Liver (tissue), 9 donors: ENCODE measurements around the gene SAMD9. TPM values are rescaled to one million over a fixed set of nuclear protein-coding genes. Genes with fewer than 3 reads are reported as not detected.

Experiments
- DNase-seq: peaks from one replicate; pipeline ENCODE4 v3.0.0-alpha.2; 2017; ENCODE audit warnings: low spot score
- H3K27ac ChIP-seq, 2 donors: one replicate each; pipeline ENCODE4 v1.7.0; 2013; ENCODE audit warnings: inconsistent platforms in 2 of 2, low read length in 2 of 2, control low read depth in 1 of 2, low read depth in 1 of 2, mild to moderate bottlenecking in 1 of 2
- H3K27me3 ChIP-seq, 4 donors: one replicate each; pipeline versions ENCODE4 v1.6.1 to v1.7.0; 2013; ENCODE audit warnings: low read length in 3 of 4, inconsistent platforms in 1 of 4, mild to moderate bottlenecking in 1 of 4, moderate library complexity in 1 of 4; ENCODE audit not compliant: control insufficient read depth in 4 of 4, insufficient read depth in 4 of 4
- H3K36me3 ChIP-seq, 4 donors: one replicate each; pipeline versions ENCODE4 v1.6.1 to v1.7.0; 2013; ENCODE audit warnings: low read length in 3 of 4, mild to moderate bottlenecking in 3 of 4, low read depth in 1 of 4, moderate library complexity in 1 of 4; ENCODE audit not compliant: control insufficient read depth in 4 of 4, insufficient read depth in 3 of 4
- H3K4me1 ChIP-seq, 4 donors: one replicate each; pipeline versions ENCODE4 v1.6.1 to v1.7.0; 2013; ENCODE audit warnings: low read length in 3 of 4, mild to moderate bottlenecking in 3 of 4, moderate library complexity in 1 of 4; ENCODE audit not compliant: control insufficient read depth in 4 of 4, insufficient read depth in 4 of 4
- H3K4me3 ChIP-seq, 3 donors: one replicate each; pipeline versions ENCODE4 v1.6.1 to v1.7.0; 2013; ENCODE audit warnings: low read length in 3 of 3, control low read depth in 1 of 3, low read depth in 1 of 3, mild to moderate bottlenecking in 1 of 3
- H3K9ac ChIP-seq, 2 donors: one replicate each; pipeline ENCODE4 v1.7.0; 2013; ENCODE audit warnings: low read length in 2 of 2, mild to moderate bottlenecking in 2 of 2, moderate library complexity in 2 of 2, control low read depth in 1 of 2, low read depth in 1 of 2
- H3K9me3 ChIP-seq, 4 donors: one replicate each; pipeline versions ENCODE4 v1.6.1 to v1.7.0; 2013; ENCODE audit warnings: low read length in 3 of 4; ENCODE audit not compliant: control insufficient read depth in 4 of 4
- ATF3 ChIP-seq: IDR thresholded peaks from 2 replicates; pipeline ENCODE4 v1.6.1; 2016; ENCODE audit warnings: antibody characterized with exemption
- CTCF ChIP-seq: fragments of 150-350 bp; IDR thresholded peaks from 2 replicates; pipeline ENCODE4 v1.5.1; 2017; ENCODE audit warnings: improper control_type of control experiment, low read depth, low read length; ENCODE audit not compliant: missing input control
- FOXA2 ChIP-seq: IDR thresholded peaks from 2 replicates; pipeline ENCODE4 v1.6.1; 2016; ENCODE audit warnings: antibody characterized with exemption
- GABPA ChIP-seq, 2 donors: IDR thresholded peaks in 1 of 2; conservative IDR thresholded peaks in 1 of 2; 2 replicates each; pipeline ENCODE4 v1.6.1; 2016; ENCODE audit warnings: antibody characterized with exemption in 2 of 2, mild to moderate bottlenecking in 1 of 2, moderate library complexity in 1 of 2
- HNF4A ChIP-seq, 2 donors: conservative IDR thresholded peaks; 2 replicates each; pipeline ENCODE4 v1.6.1; 2016; ENCODE audit warnings: antibody characterized with exemption in 2 of 2, mild to moderate bottlenecking in 2 of 2
- HNF4G ChIP-seq: IDR thresholded peaks from 2 replicates; pipeline ENCODE4 v1.6.1; 2016; ENCODE audit warnings: antibody characterized with exemption
- MAX ChIP-seq: IDR thresholded peaks from 2 replicates; pipeline ENCODE4 v1.6.1; 2016; ENCODE audit warnings: antibody characterized with exemption
- NR2F2 ChIP-seq: IDR thresholded peaks from 2 replicates; pipeline ENCODE4 v1.6.1; 2016; ENCODE audit warnings: antibody characterized with exemption
- RAD21 ChIP-seq, 2 donors: IDR thresholded peaks; 2 replicates each; pipeline ENCODE4 v1.6.1; 2016; ENCODE audit warnings: antibody characterized with exemption in 2 of 2, mild to moderate bottlenecking in 2 of 2
- REST ChIP-seq: IDR thresholded peaks from 2 replicates; pipeline ENCODE4 v1.6.1; 2016; ENCODE audit warnings: antibody characterized with exemption, mild to moderate bottlenecking
- RXRA ChIP-seq, 2 donors: IDR thresholded peaks; 2 replicates each; pipeline ENCODE4 v1.6.1; 2017 to 2018; ENCODE audit warnings: antibody characterized with exemption in 2 of 2, mild to moderate bottlenecking in 1 of 2
- ZBTB33 ChIP-seq: IDR thresholded peaks from 2 replicates; pipeline ENCODE4 v1.6.1; 2016; ENCODE audit warnings: antibody characterized with exemption
- WGBS: extraction: QIAGEN DNeasy Blood & Tissue Kit; methylation state at CpG from one replicate; pipeline ENCODE4 v1.1.7; 2013; 5-methylcytosine and 5-hydroxymethylcytosine counted together
- polyA plus RNA-seq, 2 donors: library from polyadenylated mRNA; stranded (reverse) in 1 of 2; unstranded in 1 of 2; fragments of 200-250 nt in 1 of 2; fragments of >200 nt in 1 of 2; fragmentation: Nextera tagmentation in 1 of 2; extraction: Ambion mirVana in 1 of 2; gene quantifications; one replicate each; pipeline versions ENCODE4 v1.2.1 to v1.2.3, GENCODE V29; 2013 to 2015
- total RNA-seq, 2 donors: library from RNA; depleted of rRNA; stranded (reverse); fragments of >200 nt; gene quantifications; one replicate each; pipeline ENCODE4 v1.2.3, GENCODE V29; 2014
- donor health status: healthy.
- donor health status: healthy.
- donor health status: healthy.
- donor health status: healthy.
- donor health status: healthy.

SAMD9 gene
- total and polyA plus RNA-seq, 4 donors = 1.2 to 10.9 (median 2.3) TPM

- Histone ChIP-seq H3K27me3 (peaks cover 0 to 10% (median 0%) of the 10 kb centered on the region in 4 donors), H3K4me3 (no peak overlapping the region), H3K27ac (no peak overlapping the region), H3K9ac (no peak overlapping the region), H3K9me3 (peaks cover 0 to 5% (median 0%) of the 10 kb centered on the region in 4 donors), H3K4me1 (no peaks in the 10 kb centered on the region), H3K36me3 (no peaks in the 10 kb centered on the region)
- 69% methylated on average over 3 of the region's 3 CpGs for WGBS
- TF ChIP-seq MAX (no peak), FOXA2 (no peak), RAD21 (IDR thresholded peaks at IDR 0.05) (no peak), REST (no peak), HNF4A (conservative IDR thresholded peaks at IDR 0.05) (no peak), GABPA (IDR thresholded peaks at IDR 0.05 in 1 of 2, conservative IDR thresholded peaks at IDR 0.05 in 1 of 2) (no peak), HNF4G (no peak)
- no peak for DNase-seq
Observed at GRCh38 chr7:93159490-93159889, 41.7 kb upstream of the SAMD9 start.

DNA sequence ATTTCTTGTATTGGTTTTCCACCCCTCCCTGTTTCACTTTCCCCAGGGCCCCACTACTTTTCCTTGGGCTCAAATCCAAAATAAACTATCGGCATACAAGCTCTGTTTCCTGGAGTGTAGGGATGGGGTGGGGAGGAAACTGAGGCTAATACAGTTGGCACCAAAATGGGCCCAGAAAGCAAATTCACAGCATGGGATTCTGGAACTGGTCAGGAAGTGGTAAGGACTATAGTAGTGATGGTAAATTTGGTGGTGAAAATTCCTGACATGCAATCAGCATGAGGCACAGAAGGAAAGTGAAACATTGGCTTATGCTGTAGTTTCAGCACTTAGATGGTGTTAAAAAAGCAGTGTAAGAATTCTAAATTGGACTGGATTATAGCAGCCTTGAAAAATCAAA, 39.1 kb upstream of the SAMD9 start:
- H3K27me3 ChIP-seq = peaks cover 0 to 3% (median 0%) of the 10 kb centered on the region in 4 donors
- no peak for DNase-seq
- no peak overlapping the region for H3K9ac ChIP-seq
- H3K4me3 ChIP-seq = no peak overlapping the region
- no peak overlapping the region for H3K27ac ChIP-seq
- 65% methylated on average over 1 of the region's 1 CpG for WGBS
- H3K36me3 ChIP-seq = no peaks in the 10 kb centered on the region
- no peaks in the 10 kb centered on the region for H3K4me1 ChIP-seq
- H3K9me3 ChIP-seq = peaks cover 0 to 1% (median 0%) of the 10 kb centered on the region in 4 donors
- TF ChIP-seq RXRA (IDR thresholded peaks at IDR 0.05) (no peak), ZBTB33 (no peak), ATF3 (no peak), FOXA2 (no peak), CTCF (no peak), MAX (no peak), NR2F2 (no peak), HNF4A (conservative IDR thresholded peaks at IDR 0.05) (no peak), GABPA (IDR thresholded peaks at IDR 0.05 in 1 of 2, conservative IDR thresholded peaks at IDR 0.05 in 1 of 2) (no peak)
